HG03097 (cell line): ENCODE measurements around the gene RRP1B.
A peak's percentile ranks its signal among the peaks of the same experiment; 100 is the strongest.

Source experiments
- ATAC-seq: cut with Tn5 transposase; IDR thresholded peaks from one replicate; pipeline ENCODE4 v1.9.1; 2021; ENCODE audit not compliant: unreplicated experiment, low FRiP score

The RRP1B gene

DNA sequence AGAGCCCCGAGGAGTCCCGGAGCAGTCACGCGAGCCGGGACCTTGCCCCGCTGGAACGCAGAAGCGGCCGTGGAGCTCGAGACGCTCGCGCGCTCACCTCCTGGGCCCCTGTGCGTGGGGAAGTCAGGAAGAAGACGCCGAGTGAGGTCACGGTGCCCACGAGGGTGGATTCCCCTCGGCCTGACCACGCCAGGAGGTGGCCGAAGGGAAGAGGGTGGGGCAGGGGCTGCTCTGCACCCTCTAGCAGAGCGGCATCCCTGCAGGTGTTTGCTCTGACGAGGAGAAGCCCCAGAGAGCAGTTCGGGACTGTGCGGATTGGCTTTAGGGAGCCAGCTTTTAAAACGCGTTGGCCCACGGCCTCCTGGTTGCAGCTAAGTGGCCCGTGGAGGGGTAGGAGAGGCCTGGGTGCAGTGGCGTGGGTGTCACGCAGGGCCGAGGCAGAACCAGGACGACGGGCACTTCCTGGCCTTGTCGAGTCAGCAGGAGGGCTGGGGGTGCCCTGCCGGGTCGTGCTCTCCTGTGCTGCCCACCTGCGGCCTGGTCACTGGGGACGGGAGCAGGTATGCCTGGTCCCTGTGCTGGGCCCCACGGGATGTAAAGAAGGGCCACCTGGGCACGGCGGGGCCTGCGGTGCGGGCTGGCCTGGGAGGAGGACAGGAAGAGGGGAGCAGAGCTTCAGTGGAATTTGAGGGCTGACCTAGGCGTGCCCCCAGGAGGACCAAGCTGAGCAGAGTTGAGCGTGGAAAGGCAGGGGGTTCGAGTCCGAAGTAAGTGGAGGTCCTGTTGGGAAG lies 60.6 kb downstream of the RRP1B start:
- ATAC-seq = no peak

DNA sequence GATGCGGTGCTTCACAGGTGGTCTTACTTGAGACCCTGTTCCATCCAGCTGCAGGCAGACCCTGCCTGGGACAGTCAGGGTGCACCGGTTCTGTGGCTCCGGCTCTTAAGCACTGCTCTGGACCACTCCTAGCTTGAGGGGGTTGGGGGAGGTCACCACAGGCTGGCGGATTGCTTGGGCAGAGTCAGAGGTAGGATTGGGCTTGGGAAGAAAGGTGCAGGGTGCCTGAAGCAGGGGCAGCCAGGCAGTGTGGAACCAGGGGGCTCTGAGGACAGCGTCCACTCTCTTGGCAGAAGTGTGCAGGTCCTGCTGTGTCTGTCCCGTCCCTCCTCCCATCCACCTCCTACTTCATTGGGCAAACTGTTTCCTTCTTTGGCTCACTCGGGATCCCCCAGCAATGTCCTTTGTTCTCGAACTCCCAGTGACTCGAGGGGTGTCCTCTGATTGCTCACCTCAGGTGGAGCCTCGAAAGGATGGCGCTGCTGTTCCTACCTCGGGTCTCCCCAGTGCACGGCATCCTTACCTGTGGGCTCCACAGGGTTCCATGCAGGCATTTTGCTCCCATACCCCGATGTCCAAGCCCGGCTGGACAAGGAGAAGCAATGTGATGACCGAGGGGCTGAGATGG lies 61.3 kb downstream of the RRP1B start:
- ATAC-seq = no peak

DNA sequence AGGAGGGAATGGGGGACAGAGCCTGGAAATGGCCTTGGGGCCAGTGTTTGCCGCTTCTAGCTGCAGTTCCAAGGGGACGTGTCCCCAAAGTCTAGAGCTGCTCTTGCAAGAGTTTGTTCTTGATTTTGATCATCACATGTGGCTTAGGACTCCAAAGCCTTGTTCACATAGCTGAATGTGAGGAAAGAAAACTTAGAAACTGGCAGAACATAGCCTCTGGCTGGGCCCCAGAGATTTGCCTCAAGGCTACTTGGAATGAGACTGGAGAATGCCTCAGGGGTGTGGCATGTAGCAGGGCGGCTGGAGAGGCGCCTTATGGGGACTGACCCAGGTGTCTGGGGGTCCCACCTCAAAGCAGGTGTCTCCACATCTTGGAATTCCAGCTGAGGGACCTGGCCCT lies 61.8 kb downstream of the RRP1B start:
- ATAC-seq = no peak

DNA sequence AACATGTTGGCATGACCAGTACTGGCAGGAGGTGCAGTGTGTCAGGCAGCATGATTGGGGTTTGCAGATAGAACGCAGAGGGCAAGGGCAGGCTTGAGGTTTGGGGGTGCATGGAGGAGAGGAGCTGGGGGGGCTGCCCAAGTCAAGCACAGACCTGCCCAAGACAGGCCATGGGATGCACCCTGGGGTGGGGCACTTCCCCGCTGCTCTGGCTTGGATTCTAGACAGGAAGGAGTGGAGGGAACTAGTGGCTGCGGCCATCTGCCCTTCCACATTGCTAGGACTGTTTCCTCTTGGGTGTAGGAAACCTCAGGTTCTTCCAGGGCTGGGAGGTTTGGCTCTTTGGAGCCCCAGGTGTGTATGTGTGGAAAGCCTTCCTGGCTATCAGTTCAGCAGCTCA lies 62.6 kb downstream of the RRP1B start:
- ATAC-seq = no peak

DNA sequence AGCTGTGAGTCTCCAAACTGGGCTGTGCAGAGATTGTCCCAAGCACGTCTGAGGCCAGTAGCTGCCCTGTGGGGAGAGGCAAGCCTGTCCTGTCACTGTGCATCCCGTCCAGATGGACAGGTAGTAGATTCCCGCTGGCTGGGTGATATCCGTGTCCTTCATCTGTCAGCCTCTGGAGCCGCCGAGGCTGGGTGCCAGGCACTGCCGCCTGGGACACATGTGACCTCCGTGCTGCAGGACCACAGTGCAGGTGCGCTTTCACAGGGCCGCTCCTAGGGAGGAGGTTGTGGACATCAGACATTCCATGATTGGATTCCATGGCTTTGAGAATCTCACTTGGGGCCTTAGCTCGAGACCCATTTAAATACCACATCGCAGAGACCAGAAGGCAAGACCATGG lies 64.3 kb downstream of the RRP1B start:
- no peak for ATAC-seq

DNA sequence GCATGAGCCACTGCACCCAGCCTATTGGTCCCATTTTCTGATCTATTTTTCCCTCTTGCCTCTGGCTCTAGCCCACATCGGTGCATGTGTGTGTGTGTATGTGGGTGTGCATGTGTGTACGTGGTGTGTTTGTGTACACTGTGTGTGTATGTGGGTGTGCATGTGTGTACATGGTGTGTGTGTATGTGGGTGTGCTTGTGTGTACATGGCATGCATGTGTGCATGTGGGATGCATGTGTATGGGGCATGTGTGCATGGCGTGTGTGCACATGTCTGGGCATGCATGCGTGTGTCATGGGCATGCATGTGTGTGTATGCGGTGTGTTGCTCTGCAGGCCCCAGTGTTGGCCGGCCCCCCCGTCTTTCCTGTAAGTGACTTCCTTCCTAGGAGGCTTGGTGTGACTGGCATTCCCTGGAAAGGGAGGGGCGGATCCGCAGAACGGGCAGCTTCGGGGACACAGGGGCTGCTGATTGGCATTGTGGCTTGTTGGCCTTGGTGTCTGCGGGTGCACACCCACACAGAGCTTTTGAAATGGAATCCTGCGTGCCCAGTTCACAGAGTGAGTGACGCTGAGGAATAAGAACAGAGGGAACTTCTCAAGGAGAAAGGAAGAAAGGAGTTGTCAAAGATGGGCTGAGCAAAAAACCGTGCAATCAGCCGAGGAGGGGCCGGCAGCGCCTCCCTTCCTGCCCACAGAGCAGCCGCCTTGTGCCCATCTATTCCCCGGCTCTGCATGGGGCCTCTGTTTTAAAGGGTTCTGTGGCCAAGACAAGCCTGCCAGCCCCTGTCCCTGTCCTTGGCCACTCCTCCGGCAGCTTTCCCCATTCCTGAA lies 67.5 kb downstream of the RRP1B start:
- no peak for ATAC-seq

DNA sequence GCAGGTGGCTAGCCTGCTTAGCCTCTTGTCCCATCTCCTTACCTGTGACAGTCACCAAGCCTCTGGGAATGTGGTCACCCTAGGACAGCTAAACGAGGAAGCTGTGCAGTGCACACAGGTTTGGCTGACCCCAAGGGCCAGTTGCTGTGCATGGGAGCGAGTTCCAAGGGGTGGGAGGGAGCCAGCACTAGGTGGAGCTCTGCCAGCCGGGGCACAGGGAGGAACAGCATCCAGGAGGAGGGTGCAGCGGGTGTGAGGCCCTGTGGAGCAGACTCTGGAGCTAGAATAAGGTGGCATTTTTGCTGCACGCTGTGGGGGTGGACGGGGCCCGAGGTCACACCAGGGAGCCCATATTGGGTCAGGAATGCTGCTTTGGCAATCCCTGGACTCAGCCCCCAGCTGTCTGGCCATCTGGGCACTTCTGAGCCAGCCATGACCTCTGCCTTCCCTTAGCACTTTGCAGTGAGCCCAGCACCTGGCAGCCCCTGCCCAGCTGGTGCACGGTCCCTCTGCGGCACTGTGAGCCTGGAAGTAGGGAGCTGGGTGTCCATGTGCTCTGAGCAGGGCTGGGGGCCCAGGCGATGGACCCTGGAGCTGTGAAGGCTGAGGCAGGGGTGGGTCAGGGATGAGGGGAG lies 68.3 kb downstream of the RRP1B start:
- no peak for ATAC-seq

DNA sequence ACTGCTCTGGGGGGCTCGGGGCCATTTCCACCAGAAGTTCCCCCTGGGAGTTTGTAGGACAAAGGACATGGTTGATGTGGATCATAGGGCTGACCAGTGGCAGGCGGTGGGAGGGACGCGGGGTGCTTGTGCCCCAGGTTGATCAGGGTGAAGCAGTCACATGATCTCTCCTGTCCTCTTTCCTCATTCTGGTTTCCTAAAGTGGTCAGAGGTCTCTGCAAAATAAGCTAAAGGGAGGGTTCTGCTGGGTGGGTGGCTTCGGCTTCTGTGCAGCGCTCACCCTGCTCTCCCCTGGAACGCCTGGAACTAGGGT lies 68.8 kb downstream of the RRP1B start:
- no peak for ATAC-seq

DNA sequence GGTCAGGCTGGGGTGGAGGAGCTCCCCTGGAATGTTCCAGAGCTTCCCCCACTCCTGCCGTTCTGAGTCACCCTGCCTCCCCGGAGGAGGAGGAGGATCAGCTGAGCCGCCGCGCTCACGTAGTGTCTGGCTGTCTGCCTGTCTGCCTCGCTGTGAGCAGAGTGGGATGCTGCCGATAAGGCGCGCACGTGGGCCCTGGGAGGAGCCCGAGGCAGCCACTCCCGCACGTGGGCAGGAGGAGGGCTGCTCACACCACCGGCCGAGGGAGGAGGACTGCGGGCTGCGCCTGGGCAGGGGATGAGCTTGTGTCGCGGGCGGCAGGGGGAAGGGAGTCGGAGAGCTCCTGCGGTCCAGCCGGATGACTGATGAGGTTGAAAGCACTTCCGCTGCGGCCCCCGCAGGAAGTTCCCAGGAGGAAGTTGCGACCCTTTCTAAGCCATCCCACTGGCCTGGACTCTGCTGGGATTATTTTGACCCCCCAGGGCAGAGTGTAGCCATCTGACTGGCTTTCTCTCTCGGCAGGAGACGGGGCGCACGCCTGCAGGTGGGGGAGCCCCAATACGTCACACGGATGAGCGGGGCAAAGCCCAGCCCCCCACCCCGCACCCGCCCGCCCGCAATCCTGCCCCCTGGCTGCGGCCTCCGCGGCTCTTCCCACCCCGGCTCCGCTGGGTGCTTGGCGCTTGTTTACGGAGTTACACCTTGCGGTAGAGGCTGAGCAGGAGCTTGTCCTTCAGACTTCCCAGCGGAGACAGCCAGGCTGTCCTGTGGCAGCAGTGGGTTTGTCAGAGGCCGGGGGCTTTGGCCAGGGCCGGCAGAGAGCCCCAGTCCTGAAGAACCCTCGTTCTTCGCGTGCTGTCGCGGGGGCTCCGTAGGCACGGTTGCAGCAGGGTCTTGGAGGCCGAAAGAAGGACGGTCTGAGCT lies 69.4 kb downstream of the RRP1B start:
- ATAC-seq = peak; percentile 63

DNA sequence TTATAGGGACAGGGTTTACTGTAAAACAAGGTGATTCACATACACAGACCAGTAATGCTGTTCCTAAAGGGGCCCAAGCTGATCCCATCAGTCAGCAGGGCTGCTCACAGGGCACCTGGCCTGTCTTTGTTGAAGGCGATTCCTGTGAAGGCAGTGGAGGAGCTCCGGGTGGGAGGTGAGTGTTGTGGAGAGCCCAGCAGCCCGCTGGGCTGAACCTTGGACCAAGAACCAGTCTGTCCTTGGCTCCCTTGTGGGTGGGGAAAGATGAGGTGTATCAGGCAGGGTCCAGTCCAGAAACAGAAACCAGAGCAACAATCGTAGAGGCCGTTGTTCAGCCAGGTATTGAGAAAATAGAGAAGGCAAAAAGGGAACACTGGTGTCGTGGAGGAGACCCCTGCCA lies 72.1 kb downstream of the RRP1B start:
- no peak for ATAC-seq

DNA sequence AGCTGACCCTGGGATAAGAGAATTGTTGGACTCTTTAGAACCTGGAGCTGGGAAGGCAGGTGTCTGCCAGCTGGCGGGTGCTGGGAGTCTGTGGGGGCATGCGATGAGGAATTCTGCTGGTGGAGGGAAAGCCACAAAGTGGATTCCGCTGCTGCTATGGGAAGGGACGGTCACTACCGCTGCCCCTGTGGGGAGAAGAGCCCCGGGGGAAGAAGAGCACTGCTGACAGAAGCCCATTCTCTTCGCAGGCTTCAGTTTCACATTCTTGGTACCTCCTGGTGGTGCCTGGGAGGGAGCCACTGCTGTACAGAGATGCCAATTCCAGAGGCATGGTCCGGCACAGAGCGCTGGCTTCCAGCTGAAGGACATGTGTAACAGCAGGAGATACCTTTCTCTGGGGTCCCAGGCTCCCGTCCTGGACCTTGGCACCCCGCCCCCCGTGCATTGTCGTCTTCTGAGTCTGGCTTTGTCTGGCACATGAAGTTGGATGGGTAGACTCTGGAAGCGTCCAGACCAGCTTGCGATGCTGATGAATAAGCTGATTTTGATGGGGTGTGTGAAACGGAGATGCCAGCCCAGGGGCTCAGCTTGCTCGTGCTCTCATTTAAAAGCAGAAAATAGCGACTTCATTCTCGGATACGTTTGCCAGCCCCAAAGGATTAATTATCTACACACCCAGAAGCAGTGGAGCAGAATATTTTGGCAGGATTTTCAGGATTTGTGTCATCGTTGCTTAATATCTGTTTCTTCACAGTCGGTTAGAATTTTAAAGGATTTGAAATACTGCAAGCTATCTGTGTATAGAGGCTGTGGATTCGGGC lies 72.7 kb downstream of the RRP1B start:
- no peak for ATAC-seq

DNA sequence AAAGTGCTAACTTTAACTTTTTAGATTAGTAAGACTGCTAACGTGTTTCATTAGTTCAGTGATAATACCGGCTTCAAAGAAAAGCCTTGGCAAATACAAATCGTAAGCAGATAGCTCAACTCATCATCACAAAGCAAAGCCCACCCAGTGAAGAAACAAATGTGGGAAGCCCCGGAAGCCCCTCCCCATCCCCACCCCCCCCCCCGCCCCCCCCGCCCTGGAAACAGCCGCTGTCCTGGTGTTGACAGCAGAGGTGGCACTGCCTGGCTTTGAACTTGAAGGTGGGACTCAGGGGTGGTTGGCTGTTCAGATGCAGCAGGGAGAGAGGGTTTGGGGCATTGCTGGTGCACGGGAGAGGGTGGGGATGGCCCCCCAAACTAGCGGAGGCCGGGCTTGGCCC lies 73.7 kb downstream of the RRP1B start:
- ATAC-seq = no peak

DNA sequence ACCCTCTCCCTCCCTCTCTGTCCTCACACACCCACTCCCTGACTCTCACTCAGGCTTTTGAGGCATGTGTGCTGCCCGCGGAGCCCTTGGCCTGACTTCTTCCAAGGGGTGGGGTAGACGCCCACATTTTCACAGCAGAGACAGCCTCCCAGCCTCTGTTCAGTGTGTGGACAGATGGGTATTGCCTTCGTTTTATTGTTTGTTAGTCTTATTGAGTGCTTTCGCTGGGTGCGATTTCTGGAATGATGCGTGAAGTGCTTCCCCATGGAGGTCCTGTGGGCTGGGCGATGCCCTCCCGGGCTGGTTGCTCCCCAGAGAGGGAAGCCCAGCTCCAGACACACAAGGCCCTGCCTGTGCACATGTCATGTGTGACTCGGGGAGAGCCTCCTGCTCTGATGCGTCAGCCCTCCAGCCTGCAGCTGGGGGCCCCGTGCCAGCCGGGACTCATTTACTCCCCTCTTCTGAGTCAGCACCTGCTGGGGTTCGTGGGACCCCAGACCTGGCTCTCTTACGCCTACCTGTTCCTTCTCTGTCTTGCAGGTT lies 74.2 kb downstream of the RRP1B start:
- ATAC-seq = no peak

DNA sequence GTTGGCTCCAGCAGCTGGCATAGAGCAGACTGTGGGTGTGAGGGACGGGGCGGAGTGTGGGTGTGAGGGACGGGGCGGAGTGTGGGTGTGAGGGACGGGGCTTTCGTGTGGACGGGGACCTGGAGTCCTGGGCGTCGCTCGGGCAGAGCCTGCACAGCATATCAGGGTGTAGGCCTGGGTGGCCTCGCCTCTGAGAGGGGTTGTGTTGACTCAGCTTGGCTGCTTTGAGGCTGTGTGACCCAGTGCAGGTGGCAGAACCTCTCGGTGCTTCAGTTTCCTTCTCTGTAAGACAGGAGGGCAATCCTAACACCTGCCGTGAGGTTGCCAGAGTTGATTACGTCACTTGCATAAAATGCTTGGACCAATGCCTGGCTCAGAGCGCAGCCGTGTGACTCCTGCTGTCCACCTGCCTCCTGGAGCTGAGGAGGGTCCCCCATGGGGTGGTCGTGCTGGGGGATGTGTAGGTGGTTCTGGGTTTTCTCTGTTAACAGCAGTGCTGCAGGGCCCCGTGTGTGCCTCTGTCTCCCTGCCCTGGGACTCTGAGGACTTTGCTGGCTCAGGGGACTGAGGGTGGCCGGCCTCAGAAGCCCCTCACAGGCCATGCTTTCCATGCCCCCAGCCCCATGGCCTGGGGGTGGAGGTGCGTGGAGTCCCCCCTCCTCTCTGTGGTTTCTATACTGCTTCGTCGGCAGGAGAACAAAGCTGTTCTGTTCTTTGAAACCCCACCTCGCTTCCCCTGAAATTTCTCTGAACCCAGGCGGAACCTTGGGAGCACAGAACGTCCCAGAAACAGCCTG lies 75.0 kb downstream of the RRP1B start:
- ATAC-seq = no peak

DNA sequence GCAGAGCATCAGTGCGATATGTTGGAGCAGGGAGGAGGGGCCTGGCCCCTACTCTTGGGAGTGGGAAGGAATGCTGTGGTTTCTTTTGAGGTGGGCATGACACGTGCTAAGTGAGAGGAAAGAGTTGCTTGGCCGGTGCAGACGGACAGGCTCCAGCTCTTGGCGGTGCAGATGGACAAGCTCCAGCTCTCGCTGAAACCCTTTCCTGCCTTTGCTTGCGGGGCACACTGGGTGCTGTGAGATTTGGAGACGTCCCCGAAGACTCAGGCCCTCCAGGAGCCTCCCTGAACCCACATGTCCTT lies 75.5 kb downstream of the RRP1B start:
- no peak for ATAC-seq

DNA sequence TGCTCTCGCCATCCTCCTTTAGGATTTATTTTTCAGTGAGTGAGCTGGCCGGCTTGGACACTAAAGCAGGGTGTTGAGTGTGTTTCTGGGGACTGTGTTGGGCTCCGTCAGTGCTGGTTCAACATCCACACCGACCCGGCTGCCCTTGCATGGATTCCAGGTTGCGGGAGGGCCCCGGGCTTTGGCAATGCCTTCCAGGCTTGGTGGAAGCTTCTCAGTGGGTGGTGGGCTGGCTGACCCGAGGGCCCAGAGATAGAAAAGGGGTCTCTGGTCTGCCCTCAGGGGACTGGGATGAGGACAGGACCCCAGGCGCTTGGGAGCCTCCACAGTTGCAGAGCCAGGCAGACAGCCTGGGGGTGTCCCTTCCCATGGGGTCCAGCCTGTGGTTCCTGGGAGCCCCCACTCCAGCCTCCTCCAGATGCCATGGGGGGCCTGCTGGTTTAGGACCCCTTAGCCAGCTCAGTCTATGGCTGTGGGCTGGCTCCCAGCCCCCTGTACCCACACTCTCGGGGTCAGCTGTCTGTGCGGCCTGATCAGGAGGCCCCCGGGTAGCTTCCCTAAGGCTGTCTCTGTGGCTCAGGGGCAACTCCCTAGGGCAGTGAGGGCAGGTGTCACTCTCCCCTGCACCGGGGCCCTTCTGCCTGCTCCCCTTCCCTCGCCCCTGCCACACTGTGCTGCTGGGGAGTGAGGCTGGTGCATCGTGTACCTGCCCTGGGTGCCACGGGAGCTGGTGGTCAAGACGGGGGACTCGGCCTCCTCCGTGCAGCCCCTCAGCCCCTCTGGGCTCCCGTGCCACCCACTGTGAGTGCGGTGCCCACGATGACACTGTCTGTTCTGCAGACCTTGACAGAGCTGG lies 76.1 kb downstream of the RRP1B start:
- ATAC-seq = no peak

DNA sequence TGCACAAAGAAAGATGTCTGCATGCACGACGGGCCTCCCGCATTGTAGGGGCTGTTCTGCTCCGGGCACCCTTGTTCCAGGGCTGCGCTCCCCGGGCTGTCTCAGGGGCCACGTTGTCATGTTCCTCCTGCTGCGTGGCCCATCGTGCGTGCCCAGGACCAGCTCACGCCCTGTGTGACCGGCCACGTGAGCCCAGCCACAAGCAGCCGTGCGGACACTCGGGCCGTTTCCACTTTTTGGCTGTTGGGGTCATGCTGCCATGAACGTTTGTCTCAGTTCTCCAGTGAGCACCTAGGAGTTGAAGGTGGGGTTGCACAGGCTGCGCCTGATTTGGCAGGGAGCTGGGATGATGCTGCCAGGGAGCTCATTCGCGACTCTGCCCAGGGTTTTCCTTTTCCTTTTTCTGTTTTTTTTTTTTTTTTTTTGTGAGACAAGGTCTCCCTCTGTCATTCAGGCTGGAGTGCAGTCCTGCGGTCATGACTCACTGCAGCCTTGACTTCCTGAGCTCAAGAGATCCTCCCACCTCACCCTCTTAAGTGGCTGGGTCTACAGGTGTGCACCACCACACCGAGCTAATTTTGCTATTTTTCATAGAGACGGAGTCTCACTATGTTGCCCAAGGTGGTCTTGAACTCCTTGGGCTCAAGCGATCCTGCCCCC lies 77.0 kb downstream of the RRP1B start:
- ATAC-seq = no peak
